Measurements from ENCODE around the gene DIP2C. TPM values are rescaled to one million over a fixed set of nuclear protein-coding genes. Genes with fewer than 3 reads are reported as not detected.

The DIP2C gene
- total and polyA plus RNA-seq, 2 donors from 2014 or later: 6.2 to 22.6 TPM

GRCh38 chr10:388661-389045, 300.8 kb downstream of the DIP2C start:
- Histone ChIP-seq H3K9me3 (ENCODE audit: control insufficient read depth in 2 of 3, insufficient read depth in 1 of 3, low read length in 3 of 3) (no peaks in the 10 kb centered on the region), H3K27ac (ENCODE audit: low read depth in 2 of 2, low read length in 2 of 2) (no peak overlapping the region), H3K4me3 (ENCODE audit: low read length in 3 of 3) (no peak overlapping the region), H3K9ac (ENCODE audit: low read length in 3 of 3) (no peak overlapping the region), H3K4me1 (ENCODE audit: control insufficient read depth in 2 of 3, insufficient read depth in 2 of 3, low read depth in 1 of 3, low read length in 3 of 3) (no peaks in the 10 kb centered on the region), H3K36me3 (ENCODE audit: control insufficient read depth in 2 of 3, insufficient read depth in 3 of 3, low read length in 3 of 3) (peaks cover 0 to 28% (median 19%) of the 10 kb centered on the region in 3 donors), H3K27me3 (ENCODE audit: control insufficient read depth, insufficient read depth, low read length) (no peaks in the 10 kb centered on the region)
- no peak for TF ChIP-seq CTCF (IDR thresholded peaks at IDR 0.05; ENCODE audit: borderline replicate concordance, extremely low read depth, insufficient read depth)
- FAIRE-seq: no peak
- intact Hi-C loops (cut with DNase I): no loop called here
- DNase-seq: no peak

- Histone ChIP-seq H3K27me3 (ENCODE audit: control insufficient read depth, insufficient read depth, low read length) (no peaks in the 10 kb centered on the region), H3K9ac (ENCODE audit: low read length in 3 of 3) (no peak overlapping the region), H3K4me1 (ENCODE audit: control insufficient read depth in 2 of 3, insufficient read depth in 2 of 3, low read depth in 1 of 3, low read length in 3 of 3) (no peaks in the 10 kb centered on the region), H3K4me3 (ENCODE audit: low read length in 3 of 3) (no peak overlapping the region), H3K36me3 (ENCODE audit: control insufficient read depth in 2 of 3, insufficient read depth in 3 of 3, low read length in 3 of 3) (peaks cover 0 to 28% (median 19%) of the 10 kb centered on the region in 3 donors), H3K9me3 (ENCODE audit: control insufficient read depth in 2 of 3, insufficient read depth in 1 of 3, low read length in 3 of 3) (no peaks in the 10 kb centered on the region), H3K27ac (ENCODE audit: low read depth in 2 of 2, low read length in 2 of 2) (no peak overlapping the region)
- no peak for FAIRE-seq
- DNase-seq: no peak
- intact Hi-C loops (cut with DNase I): no loop called here
- TF ChIP-seq CTCF (IDR thresholded peaks at IDR 0.05; ENCODE audit: borderline replicate concordance, extremely low read depth, insufficient read depth): no peak
These were observed 301.4 kb downstream of the DIP2C start for GRCh38 chr10:387909-388660.

GRCh38 chr10:387593-387891, 301.9 kb downstream of the DIP2C start:
- Histone ChIP-seq H3K27ac (ENCODE audit: low read depth in 2 of 2, low read length in 2 of 2) (no peak overlapping the region), H3K4me3 (ENCODE audit: low read length in 3 of 3) (no peak overlapping the region), H3K9me3 (ENCODE audit: control insufficient read depth in 2 of 3, insufficient read depth in 1 of 3, low read length in 3 of 3) (no peaks in the 10 kb centered on the region), H3K9ac (ENCODE audit: low read length in 3 of 3) (no peak overlapping the region), H3K4me1 (ENCODE audit: control insufficient read depth in 2 of 3, insufficient read depth in 2 of 3, low read depth in 1 of 3, low read length in 3 of 3) (no peaks in the 10 kb centered on the region), H3K27me3 (ENCODE audit: control insufficient read depth, insufficient read depth, low read length) (no peaks in the 10 kb centered on the region), H3K36me3 (ENCODE audit: control insufficient read depth in 2 of 3, insufficient read depth in 3 of 3, low read length in 3 of 3) (peaks cover 0 to 27% (median 20%) of the 10 kb centered on the region in 3 donors)
- intact Hi-C loops (cut with DNase I): no loop called here
- FAIRE-seq: no peak
- no peak for DNase-seq
- TF ChIP-seq CTCF (IDR thresholded peaks at IDR 0.05; ENCODE audit: borderline replicate concordance, extremely low read depth, insufficient read depth): no peak

All from kidney (tissue), 14 donors.